HG03066 (cell line): Measurements from ENCODE around the gene WDR19.
"Not testable (repeated sequence)": the region's sequence is repeated elsewhere in the genome, so short reads cannot be mapped to it uniquely, and the experiment has no call there.

ENCODE experiments used
- ATAC-seq: cut with Tn5 transposase; IDR thresholded peaks from one replicate; pipeline ENCODE4 v1.9.1; 2021; ENCODE audit warnings: low read depth; ENCODE audit not compliant: unreplicated experiment

Gene WDR19

DNA sequence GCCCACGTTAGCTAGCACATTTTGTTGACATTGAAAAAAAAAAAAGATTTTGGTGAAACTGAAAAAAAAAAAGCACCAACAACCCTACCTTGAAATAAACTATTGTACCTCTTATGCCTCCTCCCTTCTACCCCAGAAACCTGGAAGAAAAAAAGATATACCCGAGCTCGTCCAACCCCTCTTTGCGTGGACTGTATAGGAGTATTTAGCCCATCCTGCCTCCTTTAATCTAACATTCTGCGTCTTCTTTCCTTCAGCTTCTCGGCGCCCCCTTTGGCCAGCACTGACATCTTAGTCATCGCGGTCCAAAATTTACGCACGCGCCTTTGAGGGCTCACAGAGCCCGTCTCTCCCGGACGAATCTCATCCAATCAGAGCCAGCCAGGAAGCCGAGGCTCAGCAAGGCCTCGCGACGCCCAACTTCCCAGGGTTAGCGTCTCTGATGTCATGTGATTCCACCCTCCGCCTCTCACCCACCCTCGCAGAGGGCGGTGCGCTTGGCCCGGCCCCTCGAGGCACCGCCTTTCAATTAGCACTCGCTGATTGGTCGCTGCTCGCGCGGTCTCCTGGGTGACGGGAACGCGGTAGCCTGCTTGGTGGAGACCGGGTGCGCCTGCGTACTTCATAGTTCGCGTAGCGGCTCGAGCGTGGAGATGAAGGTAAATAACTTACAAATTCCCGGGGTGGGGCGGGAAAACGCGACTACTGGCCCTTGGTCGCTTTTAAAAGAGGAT is at the start of gene WDR19:
Gene WDR19 (plus strand): TSS at position 625 of the 734 bp plus-strand sequence. CDS start 29 bp downstream, at position 654.
- ATAC-seq = peak; percentile 99

DNA sequence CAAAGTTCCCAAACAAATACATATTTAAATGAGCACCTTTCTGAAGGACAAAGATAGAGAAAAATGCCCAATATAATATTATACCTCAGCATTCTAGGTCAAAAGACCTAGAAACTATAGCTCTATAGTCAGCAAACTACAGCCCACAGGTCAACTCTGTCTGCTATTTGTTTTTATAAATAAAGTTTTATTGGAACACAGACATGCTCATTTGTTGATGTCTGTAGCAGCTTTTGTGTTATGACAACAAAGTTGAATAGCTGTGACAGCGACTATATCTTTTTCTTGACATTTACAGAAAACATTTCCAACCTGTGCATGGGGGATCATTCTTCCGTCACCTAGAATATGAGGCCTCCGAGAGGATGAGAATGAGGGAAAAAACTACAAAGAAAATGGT is 48.7 kb upstream of the WDR19 start:
- ATAC-seq = no peak

DNA sequence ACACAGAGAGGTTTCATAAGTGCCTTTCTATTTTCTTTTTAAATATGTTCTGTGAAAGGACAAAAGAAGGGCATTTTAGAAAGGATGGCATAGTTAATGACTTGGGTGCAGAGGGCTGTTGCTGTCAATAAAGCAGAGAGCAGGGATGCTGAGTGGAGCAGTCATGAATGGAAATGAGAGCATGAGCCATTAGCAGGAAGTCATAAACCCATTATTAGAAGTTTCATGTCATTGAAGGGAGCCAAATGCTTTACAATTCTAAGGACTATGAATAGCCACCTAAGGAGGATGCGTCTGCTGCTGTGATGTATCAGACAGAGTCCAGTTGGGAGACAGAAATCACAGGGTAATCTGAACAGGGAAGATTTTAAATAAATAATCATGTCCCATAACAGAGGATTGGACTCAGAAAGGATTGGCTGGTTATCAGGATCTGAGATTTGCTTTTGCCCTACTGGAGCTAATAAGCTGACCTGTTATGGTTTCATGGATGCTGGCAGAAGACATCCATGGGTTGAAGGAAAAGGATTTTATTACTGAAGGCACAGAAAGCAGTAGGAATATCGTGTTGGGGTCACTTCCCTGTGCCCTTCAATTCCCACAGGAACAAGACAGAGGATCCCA is 47.5 kb upstream of the WDR19 start:
- no peak for ATAC-seq

DNA sequence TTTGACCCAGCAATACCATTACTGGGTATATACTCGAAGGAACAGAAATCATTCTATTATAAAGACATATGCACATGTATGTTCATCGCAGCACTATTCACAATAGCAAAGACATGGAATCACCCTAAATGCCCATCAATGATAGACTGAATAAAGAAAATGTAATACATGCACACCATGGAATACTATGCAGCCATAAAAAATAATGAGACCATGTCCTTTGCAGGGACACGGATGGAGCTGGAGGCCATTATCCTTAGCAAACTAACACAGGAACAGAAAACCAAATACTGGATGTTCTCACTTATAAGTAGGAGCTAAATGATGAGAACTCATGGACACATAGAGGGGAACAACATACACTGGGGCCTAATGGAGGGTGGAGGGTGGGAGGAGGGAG is 44.1 kb upstream of the WDR19 start:
- not testable (repeated sequence) for ATAC-seq

DNA sequence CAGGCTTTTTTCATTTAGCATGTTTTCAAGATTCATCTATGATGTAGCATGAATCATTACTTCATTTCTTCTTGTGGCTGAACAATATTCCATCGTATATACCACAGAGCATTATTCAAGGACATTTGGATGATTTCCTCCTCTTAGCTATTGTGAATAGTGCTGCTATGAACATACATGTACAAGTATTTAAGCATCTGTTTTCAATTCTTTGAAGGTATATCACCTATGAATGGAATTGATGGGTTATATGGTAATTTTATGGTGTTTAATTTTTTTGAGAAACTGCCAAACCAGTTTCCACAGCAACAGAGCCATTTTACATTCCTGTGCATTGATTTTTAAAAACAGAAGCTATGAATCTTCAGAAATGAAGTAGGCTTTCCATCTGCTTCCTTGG is 36.1 kb upstream of the WDR19 start:
- ATAC-seq = no peak

DNA sequence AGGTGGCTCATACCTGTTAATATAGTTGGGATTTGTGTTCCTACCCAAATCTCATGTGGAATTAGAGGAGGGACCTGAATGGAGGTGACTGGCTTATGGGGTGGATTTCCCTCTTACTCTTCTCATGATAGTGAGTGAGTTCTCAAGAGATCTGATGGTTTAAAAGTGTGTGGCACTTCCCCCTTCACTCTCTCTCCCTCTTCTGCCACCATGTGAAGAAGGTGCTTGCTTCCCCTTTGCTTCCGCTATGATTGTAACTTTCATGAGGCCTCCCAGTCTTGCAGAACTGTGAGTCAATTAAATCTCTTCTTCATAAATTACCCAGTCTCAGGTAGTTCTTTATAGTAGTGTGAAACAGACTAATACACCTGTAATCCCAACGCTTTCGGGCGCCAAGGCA is 28.3 kb upstream of the WDR19 start:
- ATAC-seq = no peak

DNA sequence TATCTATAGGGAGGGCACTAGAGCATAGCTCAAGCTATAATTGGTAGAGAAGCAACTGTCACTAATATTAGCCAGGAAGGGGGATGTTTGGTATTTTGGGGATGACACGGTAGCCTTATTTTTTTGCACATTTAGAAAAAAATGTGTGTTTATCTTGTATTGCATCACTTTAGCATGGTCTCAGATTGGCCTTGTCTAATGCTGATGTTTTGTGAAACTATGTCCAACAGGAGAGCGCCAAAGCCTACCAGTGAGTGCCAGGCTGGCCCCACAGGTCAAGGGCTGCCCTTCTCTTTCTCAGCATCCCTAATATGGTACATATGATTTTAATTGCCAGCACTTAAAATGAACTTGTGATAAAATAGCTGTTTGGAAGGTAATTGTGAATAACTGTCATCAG is 24.8 kb upstream of the WDR19 start:
- ATAC-seq = no peak

DNA sequence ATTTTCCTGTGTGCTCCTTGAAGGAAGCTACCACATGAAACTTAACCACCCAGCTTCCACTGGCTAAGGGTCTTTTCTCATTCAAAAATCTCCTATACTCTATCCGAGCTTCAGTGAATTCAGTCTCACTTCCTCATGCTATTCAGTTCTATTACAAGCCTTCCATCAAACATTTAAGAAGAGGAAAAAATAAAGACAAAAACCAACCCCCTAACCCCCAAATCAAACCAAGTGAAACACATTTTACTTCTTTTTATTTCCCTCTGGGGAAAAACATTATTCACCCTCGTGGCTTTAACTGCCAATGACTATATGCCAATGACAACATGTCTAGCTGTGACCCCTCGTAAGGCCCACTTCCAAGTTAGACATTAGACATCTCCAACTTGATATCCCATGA is 16.2 kb upstream of the WDR19 start:
- ATAC-seq = no peak

DNA sequence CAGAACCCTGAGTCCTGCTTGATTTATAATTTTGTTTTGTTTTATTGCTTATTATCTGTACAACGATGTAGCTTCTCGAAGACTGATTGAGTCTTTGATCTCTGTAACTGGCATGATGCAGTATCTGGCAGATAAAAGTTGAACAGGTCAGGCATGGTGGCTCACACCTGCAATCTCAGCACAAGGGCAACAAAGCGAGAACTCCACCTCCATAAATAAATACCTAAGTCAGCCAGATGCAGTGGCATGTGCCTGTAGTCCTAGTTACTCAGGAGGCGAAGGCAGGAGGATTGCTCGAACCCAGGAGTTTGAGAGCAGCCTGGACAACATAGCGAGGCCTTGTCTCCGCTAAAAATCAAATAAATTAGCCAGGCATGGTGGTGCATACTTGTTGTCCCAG is 15.7 kb upstream of the WDR19 start:
- ATAC-seq = no peak

DNA sequence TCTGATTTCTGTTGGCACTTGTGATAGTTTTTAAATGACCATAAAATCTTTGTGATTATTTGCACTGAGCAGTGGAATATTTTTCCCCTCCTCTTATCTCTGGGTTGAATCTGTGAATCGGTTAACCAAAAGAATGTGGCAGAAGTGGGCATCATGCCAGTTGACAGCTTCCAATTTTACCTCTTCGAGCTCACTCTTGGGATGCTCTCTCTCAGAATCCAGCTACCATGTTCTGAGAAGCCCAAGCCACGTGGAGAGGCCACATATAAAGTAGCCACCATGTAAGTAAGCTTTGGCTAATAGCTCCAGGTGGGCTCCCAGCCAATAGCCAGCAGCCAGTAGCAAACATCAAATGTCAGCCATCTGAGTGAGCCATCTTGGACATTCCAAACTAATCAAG is 12.9 kb upstream of the WDR19 start:
- ATAC-seq = no peak

DNA sequence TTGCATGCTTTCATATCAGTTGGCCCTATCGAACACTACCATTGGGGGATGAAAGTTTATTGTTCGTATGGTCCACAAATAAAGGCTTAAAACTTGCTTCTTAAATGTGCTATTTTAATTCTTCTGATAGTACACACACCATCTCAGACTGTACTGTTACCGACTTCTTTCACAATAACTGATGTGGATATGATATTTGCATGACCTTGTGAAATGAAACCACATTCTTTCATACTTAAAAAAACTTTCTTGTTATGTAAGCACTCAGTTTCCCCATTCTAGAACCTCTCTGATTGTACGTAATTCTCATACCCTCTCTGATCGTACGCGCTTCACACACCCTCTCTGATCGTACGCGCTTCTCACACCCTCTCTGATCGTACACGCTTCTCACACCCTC is 12.0 kb upstream of the WDR19 start:
- ATAC-seq = no peak

DNA sequence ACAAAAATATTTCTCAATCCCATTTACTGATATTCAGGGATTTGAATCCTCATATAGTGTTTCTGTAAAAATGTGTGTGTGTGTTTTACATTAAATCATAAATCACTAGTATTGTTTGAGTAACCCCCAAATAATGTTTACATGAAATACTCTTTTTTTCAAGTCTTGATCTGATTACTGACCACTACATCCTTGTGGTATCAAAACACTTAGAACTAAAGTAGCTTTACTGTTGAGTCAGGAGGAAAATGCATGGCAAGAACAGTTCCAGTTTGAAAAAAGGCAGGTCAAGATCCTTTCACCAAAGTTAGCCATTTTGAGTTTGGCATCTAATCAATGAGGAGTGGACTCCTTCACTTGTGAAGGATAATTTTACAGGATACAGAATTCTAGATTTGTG is 3.6 kb upstream of the WDR19 start:
- ATAC-seq = no peak

DNA sequence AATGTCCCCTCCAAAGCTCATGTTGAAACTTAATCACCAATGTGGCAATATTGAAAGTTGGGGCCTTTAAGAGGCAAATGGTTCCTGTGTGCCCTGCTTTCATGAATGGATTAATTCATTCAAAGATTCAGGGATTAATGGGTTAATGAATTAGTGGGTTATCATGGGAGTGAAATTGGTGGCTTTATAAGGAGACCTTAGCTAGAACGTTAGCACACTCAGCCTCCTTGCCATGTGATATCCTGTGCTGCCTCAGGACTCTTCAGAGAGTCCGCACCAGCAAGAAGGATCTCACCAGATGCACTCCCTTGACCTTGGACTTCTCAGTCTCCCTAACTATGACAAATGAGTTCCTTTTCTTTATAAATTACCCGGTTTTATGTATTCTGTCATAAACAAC is 2.6 kb upstream of the WDR19 start:
- ATAC-seq = no peak

DNA sequence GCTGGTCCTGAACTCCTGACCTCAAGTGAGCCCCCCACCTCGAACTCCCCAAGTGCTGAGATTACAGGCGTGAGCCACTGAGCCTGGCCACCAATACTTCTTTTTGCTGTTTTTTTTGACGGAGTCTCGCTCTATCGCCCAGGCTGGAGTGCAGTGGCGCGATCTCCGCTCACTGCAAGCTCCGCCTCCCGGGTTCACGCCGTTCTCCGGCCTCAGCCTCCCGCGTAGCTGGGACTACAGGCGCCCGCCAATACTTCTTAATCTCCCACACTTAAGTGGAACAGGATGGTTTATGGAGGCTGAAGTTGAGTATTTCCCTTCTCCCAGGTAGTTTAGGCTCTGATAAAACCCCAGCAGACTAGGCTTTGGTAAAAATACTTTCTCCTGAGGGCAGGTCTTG is 1.7 kb upstream of the WDR19 start:
- ATAC-seq = not testable (repeated sequence)

DNA sequence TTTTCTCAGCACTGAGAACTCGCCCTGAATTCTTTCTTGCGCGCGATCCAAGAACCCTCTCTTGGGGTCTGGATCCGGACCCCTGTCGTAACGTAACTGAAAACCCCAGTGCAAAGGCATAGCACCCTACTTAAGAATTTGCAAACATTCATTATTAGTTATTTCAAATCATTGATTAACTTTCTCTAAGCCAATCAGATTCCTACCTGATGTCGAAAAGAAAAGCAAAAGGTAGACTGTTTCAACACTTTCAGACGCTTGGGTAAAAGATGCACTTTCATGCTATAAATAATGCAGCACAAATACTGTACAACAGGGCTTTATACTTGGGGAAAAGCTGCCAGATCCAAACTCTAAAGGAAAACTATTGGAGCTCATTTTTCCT is 817 bp upstream of the WDR19 start:
- no peak for ATAC-seq

DNA sequence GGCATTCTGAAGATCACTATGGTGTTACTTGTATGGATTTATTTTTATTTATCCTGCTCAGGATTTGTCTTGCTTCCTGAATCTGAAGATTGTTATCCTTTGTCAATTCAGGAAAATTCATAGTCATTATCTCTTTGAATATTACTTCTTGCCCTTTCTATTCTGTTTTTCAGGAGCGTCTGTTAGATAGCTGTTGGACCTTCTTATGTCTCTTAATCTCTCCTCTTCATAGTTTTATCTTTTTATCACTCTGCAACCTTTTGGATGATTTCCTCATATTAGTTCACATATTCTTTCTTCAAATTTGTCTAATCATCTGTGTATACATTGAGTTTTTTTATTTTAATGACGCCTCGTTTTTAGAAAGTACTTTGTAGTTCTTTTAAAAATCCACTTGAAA is 19.6 kb downstream of the WDR19 start:
- ATAC-seq = no peak

DNA sequence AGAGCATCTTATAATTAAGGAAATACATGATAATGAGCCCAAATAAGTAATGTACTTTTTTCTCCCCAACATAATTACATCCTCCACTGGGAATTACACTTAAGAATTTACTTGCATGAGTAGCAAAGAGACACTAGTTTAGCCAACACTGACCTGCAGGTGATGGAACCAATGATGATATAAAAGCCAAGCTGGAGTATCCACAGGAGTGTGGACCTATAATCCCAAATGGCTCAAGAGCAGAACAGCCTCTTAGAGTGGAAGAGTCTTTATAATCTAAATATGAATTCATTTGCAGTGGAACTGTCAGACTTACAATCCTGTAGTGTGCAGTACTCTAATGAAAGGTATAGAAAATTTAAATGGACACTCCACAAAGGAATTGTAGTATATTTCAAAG is 22.2 kb downstream of the WDR19 start:
- ATAC-seq = no peak

DNA sequence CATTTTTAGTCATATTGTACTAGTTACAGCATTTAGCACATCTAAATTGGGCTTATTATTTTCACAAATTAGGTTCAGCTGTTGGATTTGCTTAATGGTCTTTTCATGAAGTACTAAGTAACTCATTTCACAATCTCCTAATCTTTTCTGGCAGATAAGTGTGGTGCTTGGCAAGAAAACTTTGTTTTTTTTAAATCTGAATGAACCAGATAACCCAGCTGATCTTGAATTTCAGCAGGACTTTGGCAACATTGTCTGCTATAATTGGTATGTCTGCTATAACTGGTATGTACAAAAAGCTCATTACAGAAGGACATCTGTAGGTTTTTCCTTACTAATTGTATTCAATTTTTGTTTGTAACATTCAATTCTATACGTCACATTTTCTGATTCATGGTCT is 22.7 kb downstream of the WDR19 start:
- no peak for ATAC-seq

DNA sequence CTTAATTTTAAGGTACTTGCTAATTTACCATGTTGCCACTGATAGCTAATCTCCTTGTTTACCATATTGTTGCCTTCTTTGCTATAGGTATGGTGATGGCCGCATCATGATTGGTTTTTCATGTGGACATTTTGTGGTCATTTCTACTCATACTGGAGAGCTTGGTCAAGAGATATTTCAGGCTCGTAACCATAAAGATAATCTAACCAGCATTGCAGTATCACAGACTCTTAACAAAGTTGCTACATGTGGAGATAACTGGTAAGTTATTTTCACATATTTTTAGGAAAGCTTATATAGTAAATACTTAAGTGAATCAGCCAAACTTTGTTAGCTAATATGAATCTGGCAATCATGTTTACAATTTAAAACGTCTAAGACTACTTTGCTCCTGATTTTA is 23.1 kb downstream of the WDR19 start:
- ATAC-seq = no peak

DNA sequence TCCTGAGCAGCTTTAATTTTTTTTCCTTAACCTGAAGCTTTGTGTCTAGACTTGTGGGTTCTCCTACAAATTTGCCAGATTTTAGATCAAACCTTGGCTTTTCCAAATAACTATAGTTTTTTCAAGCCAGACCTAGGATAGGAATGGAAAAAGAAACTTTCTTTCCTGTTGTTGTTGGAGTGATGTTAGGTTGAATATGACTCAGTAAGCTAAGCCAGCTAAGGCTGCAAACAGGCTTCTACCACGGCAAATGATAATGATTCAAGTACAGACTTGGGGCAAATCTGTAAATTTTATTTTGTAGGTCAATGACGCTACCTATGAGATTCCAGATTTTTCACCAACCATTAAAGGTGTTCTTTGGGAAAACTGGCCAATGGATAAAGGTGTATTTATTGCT is 45.6 kb downstream of the WDR19 start:
- ATAC-seq = no peak

DNA sequence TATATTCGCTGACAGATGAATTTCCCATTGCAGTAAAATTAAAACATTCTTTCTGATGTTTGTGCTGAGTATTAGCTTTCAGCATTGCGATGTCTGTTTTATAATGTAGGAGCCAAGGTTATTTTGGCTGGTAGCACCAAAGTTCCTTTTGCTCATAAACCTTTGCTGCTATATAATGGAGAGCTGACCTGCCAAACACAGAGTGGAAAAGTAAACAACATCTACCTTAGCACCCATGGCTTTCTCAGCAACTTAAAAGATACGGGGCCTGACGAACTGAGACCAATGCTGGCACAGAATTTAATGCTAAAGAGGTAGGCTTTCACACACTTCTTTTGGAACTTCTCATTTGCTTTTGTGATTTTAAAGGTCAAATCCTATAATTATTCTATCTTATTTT is 46.0 kb downstream of the WDR19 start:
- ATAC-seq = no peak

DNA sequence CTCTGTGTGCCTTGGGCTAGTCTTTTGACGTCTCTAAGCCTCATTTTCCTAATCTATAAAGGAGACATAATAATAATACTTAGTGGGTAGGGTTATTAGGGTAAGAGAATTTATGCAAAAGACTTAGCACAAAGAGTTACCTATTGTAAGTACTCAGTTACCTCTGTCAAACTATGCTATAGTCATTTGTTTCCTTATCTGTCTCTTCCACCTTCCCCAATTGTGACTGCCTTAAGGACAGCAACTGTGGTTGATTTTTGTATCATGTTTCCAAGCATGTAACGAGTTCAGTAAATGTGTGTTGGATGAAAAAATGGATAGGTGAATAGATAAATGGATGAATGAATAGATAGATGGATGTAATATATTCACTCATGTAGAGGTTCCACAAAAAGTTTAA is 48.1 kb downstream of the WDR19 start:
- no peak for ATAC-seq

DNA sequence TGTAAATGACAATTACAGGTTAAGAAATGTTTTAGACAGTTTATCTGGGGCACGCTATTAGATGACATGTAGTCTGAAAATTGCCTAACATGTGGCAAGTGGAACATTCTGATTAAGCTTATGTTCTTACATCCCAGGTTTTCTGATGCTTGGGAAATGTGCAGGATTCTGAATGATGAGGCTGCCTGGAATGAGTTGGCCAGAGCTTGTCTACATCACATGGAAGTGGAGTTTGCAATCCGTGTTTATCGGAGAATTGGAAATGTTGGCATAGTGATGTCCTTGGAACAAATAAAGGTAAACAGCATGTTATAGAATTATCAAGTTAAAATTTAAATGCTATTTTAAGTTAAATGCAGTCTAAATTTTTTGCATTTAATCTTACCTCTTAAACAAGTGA is 49.3 kb downstream of the WDR19 start:
- ATAC-seq = no peak
